ENCODE data around the gene MTX1. TPM values are rescaled to one million over a fixed set of nuclear protein-coding genes. Genes with fewer than 3 reads are reported as not detected.

The MTX1 gene
- total RNA-seq = 23.5 and 34.1 TPM in 2 replicates

GRCh38 chr1:155208541-155209311 is at the start of gene MTX1:
MTX1 (plus strand) TSS chr1:155208695; CDS start chr1:155208805, 110 bp downstream.

DNA sequence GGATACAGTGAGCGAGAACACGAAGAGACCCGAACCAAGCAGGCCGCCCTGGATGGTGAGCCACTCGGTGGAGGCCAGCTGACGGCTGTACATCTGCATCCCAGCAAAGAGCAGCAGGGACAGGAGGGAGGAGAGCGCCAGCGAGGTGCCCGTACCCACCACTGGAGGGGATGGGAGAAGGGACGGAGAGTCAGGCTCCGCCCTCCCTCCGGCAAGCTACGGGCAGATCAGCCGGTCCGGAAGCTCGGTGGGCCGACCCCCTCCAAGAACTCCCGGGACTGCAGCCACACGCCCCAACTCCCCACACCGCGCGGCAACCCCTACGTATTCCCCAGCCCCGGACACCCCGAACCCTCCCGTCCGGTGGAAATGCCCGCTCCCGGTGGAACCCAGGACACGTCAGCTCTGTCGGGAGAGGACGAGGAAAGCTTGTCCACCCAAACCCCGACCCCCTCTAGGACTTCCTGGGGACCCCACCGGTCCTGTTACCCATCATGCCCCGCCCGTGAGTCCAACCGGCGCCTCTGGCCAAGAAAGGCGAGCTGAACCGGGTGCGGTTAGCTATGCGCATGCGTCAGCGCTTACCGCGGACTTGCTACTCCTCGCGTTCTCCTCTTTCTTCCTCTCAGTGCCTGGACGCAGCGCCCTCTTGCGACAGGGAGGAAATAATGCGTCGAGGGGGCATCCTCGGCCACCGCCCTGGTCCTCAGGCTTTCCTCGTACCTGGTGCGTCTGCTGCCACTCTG is 35.6 kb upstream of the MTX1 start, which contains the start of gene KRTCAP2:
Gene KRTCAP2, minus strand, starts transcription at position 573 of the 746 bp plus-strand sequence. Its CDS starts 80 bp downstream, at position 493.

DNA sequence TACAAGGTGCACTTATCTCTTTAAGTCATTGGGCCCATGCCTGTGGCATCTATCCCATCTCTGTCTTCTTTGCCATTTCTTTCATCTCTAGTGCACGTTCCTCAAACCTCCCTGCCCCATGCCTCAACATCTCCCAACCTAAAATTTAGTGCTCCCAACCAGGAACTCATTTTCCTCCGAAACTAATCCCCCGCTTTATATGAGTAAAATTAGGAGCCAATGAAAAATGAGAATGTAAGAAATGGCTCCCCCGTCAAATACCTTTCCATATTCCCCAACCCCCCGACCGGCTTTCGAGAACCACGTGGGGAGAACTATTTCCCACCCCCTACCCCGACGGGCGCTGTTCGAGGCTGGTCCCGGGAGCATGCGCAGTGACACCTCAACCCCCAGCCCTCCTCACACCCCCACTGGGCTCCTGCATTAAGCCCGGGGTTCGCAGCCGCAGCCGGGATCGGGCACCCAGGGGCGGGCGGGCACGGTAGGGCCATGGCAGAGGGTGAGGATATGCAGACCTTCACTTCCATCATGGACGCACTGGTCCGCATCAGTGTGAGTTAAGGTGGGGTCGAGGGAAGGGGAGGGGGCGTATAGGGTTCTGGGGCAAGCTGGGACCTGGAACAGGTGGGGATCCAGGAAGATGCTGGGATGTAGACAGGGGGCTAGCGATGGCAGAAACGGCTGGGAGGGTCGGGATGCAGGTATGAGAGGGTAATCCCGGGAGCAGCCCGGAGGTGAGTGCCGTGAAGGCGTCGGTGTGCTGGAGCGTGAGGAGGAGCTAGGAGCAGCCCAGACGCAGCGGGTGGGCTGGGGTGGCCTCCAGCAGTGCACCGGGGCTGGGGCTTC is 34.8 kb upstream of the MTX1 start, which contains the start of gene TRIM46:
Gene TRIM46, plus strand, starts transcription at position 372 of the 846 bp plus-strand sequence. Its CDS starts 118 bp downstream, at position 490.

DNA sequence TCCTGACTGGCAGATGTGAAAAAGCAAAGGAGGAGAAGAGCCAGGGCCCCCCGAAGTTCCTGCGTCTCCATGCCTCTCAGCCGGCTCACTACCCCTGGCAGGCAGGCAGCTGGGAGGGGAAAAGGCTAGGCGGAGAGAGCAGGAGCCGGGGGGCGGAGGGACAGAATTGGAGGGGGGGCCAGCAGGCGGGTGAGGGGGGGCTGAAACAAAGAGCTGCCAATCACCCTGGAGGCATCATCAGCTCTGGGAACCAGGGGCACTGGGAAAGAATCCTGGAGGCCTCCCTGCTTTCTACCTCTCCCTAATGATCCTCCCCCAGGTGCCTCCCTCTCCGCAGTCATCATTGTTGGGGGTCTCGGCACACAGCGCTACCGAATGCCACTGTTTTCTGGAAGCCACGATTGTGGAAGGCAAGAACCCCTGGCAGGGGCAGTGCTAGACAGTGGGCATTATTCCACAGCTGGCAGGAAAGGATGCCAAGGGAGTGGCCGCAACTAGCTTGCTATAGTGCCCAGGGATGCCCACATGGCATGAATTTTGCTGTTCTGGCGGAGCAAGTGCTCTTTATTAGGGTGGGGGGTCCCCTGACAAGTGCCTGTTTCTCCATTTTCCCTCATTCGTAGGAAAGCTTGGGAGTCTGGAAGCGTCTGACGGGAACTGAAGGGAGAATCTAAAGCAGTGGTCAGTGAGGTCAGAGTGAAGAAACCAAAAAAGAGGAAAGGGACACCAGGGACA is 522 bp upstream of the MTX1 start, which contains the start of gene THBS3:
Gene THBS3, minus strand, starts transcription at position 92 of the 735 bp plus-strand sequence. Its CDS starts 21 bp downstream, at position 71.

GRCh38 chr1:155255243-155256007 is 46.9 kb downstream of the MTX1 start, which contains the start of gene ENTREP3:
ENTREP3 (minus strand) TSS chr1:155255483; CDS start chr1:155254877, 606 bp downstream.

GRCh38 chr1:155261852-155262673 is 53.6 kb downstream of the MTX1 start, which contains the start of gene SCAMP3:
SCAMP3 (minus strand) TSS chr1:155262360; CDS start chr1:155262151, 209 bp downstream.

Other genes starting within 250 kb of the MTX1 start
- 5.3 and 5.4 TPM in 2 replicates for gene PYGO2, start 246.9 kb upstream of the MTX1 start, total RNA-seq
- 253 and 300 TPM in 2 replicates for gene SHC1, start 237.9 kb upstream of the MTX1 start, total RNA-seq
- 29.0 and 31.8 TPM in 2 replicates for gene CKS1B, start 234.0 kb upstream of the MTX1 start, total RNA-seq
- gene FLAD1, start 225.4 kb upstream of the MTX1 start, total RNA-seq = 16.7 and 18.6 TPM in 2 replicates
- gene LENEP, start 215.1 kb upstream of the MTX1 start, total RNA-seq = 0.43 TPM in 1 of 2 replicates, not detected in the other
- gene ZBTB7B, start 205.9 kb upstream of the MTX1 start, total RNA-seq = 7.0 and 9.8 TPM in 2 replicates
- gene DCST2, start 174.9 kb upstream of the MTX1 start, total RNA-seq = 0.09 and 0.11 TPM in 2 replicates
- gene DCST1, start 174.9 kb upstream of the MTX1 start, total RNA-seq = not detected in 2 replicates
- 97.1 and 129 TPM in 2 replicates for gene ADAM15, start 157.4 kb upstream of the MTX1 start, total RNA-seq
- gene EFNA4, start 145.0 kb upstream of the MTX1 start, total RNA-seq = 13.7 and 15.3 TPM in 2 replicates
- gene EFNA3, start 129.9 kb upstream of the MTX1 start, total RNA-seq = 1.4 and 2.1 TPM in 2 replicates
- gene EFNA1, start 80.8 kb upstream of the MTX1 start, total RNA-seq = 172 and 255 TPM in 2 replicates
- gene SLC50A1, start 72.8 kb upstream of the MTX1 start, total RNA-seq = 56.8 and 66.1 TPM in 2 replicates
- gene DPM3, start 68.2 kb upstream of the MTX1 start, total RNA-seq = 28.5 and 38.7 TPM in 2 replicates
- gene KRTCAP2, start 35.4 kb upstream of the MTX1 start, total RNA-seq = 139 and 143 TPM in 2 replicates
- gene TRIM46, start 34.8 kb upstream of the MTX1 start, total RNA-seq = 1.1 and 1.3 TPM in 2 replicates
- gene THBS3, start 798 bp upstream of the MTX1 start, total RNA-seq = 12.6 and 13.2 TPM in 2 replicates
- gene ENTREP3, start 46.8 kb downstream of the MTX1 start, total RNA-seq = 2.4 and 2.5 TPM in 2 replicates
- 25.8 and 28.2 TPM in 2 replicates for gene SCAMP3, start 53.7 kb downstream of the MTX1 start, total RNA-seq
- 18.5 and 20.6 TPM in 2 replicates for gene CLK2, start 64.8 kb downstream of the MTX1 start, total RNA-seq
- 0.34 and 0.76 TPM in 2 replicates for gene HCN3, start 68.8 kb downstream of the MTX1 start, total RNA-seq
- gene PKLR, start 92.7 kb downstream of the MTX1 start, total RNA-seq = not detected in 2 replicates
- 350 and 458 TPM in 2 replicates for gene FDPS, start 100.2 kb downstream of the MTX1 start, total RNA-seq
- 8.2 and 9.2 TPM in 2 replicates for gene RUSC1, start 112.2 kb downstream of the MTX1 start, total RNA-seq